GM10266 (cell line): ENCODE results near the gene ZNF354C.

Experiments
- DNase-seq: peaks from one replicate; pipeline ENCODE4 v3.0.0; 2012; ENCODE audit errors: extremely low spot score
- CTCF ChIP-seq: IDR thresholded peaks from 2 replicates; pipeline ENCODE4 v1.5.1; 2012; ENCODE audit warnings: mild to moderate bottlenecking, low read depth; ENCODE audit not compliant: control insufficient read depth, insufficient read depth; ENCODE audit errors: missing control alignments

Gene ZNF354C

GRCh38 chr5:179120421-179120861 lies 60.3 kb downstream of the ZNF354C start:
- DNase-seq, result no peak
- TF ChIP-seq CTCF, result no peak

- no peak for TF ChIP-seq CTCF
- no peak for DNase-seq
Observed at GRCh38 chr5:179120951-179121666, 60.9 kb downstream of the ZNF354C start.

- DNase-seq, result no peak
- TF ChIP-seq CTCF, result no peak
Observed at GRCh38 chr5:179121667-179122111, 61.5 kb downstream of the ZNF354C start.

GRCh38 chr5:179122411-179123108 lies 62.4 kb downstream of the ZNF354C start:
- no peak for TF ChIP-seq CTCF

GRCh38 chr5:179123109-179123426 lies 62.9 kb downstream of the ZNF354C start:
- no peak for TF ChIP-seq CTCF
- DNase-seq, result no peak

More at GRCh38 chr5:179122411-179123108, 62.4 kb downstream of the ZNF354C start:
- no peak for DNase-seq

- TF ChIP-seq CTCF, result no peak
- no peak for DNase-seq
Observed at GRCh38 chr5:179123491-179124272, 63.5 kb downstream of the ZNF354C start.
